Erythroblast (primary cell): ENCODE results near the gene PCBP3.

Experiments used
- GATA1 ChIP-seq: IDR thresholded peaks from 2 replicates; pipeline ENCODE4 v1.6.1; 2011; ENCODE audit warnings: low read depth, mild to moderate bottlenecking, control low read depth, low read length, moderate library complexity
- POLR2A ChIP-seq: IDR thresholded peaks from 2 replicates; pipeline ENCODE4 v1.6.1; 2011; ENCODE audit warnings: mild to moderate bottlenecking, low read length

- TF ChIP-seq POLR2A (no peak), GATA1 (no peak)
These were observed 56.9 kb downstream of the PCBP3 start for GRCh38 chr21:45700461-45700860.
